HG02970 (cell line): ENCODE data around the gene SETBP1.
A peak's percentile ranks its signal among the peaks of the same experiment; 100 is the strongest.

Experiments
- ATAC-seq: cut with Tn5 transposase; IDR thresholded peaks from one replicate; pipeline ENCODE4 v1.9.1; 2021; ENCODE audit warnings: mild to moderate bottlenecking, moderate library complexity, moderate number of reproducible peaks; ENCODE audit not compliant: unreplicated experiment, low FRiP score

SETBP1 gene

DNA sequence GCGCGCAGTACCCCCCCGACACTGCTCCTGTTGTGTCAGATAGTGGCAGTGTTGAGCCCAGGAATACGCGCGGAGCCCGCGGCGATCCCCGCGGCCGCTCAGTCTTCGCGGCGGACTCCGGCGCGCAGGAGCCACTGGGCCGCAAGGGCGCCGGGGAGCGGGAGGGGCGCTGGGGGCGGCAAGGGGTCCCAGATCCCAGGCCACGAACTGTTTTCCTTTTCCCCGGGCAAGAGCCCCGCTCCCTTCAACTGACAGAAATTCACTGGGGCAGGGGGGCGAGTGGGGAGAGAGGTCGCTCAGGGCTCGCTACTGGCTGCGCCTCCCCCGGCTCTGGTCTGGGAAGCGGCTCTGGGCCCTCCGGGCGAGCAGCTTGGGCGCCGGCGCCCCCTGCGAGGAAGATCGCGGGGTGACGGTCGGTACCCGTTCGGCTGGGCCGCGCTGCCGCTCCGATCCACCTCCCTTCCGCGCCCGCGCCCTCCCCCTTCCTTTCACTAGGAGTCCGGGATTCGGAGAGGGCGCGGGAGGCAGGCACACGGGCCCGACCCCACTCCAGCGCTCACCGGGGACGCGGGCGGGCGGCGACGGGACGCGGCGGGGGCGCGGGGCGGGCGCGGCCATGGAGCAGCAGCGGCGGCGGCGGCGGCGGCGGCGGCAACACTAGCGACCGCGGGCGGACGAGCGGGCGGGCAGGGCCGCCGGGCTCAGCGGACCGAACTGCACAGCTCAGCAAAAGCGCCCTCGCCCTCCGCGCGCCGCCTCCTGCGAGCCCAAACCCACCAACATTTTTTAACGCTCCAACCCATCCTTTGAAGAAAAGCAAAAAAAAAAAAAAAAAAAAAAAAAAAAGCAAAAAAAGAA is 1.4 kb upstream of the SETBP1 start:
- ATAC-seq, result peak; percentile 87

DNA sequence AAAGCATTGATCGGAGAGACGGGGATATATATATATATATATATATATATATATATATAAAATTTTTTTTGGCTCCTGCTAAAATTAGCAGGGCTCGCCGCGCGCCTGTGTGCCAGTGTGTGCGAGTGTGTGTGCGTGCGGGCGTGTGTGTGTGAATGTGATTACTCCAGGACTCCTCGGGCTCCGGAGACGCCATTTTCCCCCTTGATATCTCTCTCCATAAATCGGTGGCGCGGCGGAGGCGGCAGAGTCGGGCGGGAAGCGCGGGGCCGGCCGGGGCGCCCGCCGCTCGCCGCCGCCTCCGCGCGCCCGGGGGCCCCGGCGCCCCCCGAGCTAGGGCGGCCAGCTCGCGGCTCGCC is 795 bp upstream of the SETBP1 start:
- ATAC-seq, result no peak

DNA sequence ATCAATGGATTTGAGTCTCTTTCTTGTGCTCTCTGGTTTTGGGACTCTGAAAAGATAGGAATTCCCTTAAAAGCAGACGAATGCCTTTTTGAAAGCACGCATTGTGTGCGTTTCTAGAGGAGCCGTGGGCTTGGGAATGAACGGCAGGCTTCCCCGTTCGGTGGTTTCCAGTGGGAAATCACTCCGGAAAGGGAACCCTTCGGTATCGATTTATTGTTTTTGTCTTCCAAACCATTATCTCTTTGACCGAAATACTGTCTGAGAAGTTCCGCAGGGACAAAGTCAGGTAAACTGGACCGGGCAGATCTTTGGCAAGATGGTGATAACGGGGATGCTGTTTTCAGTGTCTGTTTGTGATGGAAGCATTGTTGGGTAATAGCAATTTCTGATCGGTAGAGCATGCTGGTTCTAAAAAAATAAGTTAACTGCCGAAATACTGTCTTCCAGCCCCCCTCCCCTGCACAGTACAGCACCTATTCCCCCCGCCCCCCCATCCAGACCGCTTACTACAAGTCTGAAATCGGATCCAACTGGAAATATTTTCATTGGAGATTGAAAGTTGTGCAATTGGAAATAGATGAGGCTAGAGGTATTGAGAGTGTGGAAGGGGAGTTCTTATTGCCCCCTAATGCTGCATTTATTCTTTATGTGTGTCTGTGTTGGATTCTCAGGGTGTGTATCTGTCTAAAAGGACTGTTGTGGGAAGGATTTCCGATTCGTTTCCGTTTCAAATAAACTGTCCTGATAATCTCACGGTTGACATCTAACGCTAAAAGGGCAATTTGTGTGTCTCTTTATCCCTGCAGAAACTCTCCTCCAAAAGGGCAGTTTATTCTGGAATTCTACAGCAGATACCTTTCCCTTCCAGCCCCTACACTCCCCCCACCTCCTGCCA is 635 bp downstream of the SETBP1 start:
- ATAC-seq, result no peak

DNA sequence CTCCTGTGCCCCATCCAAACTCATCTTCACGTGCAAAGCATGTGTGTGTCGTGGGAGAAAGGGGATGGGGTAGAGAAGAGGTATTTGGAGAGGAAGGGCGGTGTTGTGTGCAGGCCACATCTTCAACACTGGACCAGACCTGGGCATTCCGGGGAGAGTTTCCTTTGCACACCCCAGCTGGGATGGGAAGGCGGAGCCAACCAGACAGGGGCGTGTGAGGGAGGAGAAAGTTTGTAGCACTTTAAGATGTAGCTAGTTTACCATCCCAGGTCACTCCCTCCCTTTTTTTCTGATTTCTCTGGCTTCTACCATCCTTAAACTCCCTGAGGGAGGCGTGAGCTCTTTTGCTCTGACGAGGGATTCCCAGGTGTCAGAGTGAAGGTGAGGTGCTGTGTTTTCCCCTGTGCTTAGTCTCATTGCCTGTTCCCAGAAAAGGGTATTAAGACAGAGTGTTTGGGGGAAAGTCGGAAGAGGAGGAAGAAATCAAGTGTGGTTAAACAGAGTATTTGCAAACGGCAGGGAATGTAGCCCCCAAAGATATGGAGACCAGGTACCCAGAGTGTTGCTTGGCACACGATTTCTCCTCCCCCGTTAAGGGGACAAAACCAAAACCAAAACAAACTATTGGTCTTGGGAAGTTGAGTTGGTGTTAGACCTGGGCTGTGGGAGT is 1.6 kb downstream of the SETBP1 start:
- no peak for ATAC-seq

DNA sequence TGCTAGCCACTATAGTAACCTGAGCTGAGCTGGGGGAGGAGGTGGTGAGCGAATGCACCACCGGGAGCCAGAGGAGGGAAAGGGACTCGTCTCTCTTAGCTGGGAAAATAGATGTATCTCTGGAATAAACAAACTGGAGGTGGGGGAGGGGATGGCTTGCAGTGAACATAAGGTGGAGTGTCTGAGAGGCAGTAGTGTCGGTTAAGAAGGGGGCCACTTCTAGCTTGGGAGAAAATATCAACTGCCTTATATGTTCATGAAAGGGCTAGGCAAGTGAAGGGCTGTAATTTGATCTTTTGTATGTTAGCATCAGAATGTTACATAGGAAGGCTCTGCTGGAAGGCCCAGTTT is 2.2 kb downstream of the SETBP1 start:
- ATAC-seq, result no peak

DNA sequence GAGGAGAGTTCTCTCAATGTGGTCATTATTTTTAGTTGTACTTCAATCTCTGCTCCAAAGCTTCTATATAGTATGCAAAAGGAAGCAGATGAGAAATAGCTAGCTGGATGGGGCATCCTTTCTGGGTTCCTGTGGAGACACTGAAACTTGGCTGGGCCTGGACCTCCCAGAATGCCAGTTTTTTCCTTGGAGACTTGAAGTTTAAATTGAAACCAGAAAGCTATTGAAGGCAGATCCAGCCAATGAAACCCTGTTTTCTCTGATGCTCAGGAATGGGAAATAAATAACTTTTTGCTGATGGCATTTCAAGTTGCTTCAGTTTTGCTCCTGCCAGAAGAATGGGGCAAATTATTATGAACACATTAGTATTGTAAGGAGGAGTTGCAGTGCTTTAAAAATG is 2.9 kb downstream of the SETBP1 start:
- no peak for ATAC-seq

DNA sequence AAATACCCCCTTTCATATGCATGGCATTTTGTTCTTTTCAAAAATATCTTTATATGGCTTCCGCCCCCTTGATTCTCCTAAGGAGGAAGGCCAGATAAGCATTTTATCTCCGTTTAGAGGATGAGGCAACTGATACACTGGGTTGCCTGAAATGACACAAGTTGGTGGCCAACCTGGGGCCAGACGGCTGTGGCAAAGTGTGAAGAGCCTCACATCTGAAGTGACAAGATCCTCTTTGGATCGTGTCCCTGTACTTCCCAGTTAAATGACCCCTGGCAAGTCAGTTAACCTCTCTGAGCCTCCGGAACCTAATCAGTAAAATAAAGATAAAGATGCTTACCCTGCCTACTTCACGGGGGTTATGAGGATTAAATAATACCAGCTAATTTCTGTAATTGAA is 4.6 kb downstream of the SETBP1 start:
- no peak for ATAC-seq

DNA sequence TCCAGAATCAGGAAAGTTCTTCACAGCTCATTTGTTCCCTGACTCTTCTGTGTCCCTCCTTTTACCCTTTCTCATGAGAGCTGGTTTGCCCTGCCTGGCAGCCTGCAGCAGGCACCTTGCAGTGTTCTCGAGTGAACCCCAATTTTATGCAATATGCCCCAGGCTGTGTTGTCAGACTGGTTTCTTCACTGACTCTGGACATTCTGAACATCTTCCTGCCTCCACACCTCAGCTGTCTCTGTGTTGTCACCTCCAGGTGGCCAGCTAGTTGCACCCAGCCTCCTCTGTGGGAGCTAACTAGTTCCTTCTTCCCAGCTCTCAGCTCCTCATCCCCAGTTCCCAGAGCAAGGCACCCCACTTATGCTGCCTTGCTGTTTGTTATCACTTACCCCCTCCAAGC is 5.5 kb downstream of the SETBP1 start:
- ATAC-seq, result no peak

DNA sequence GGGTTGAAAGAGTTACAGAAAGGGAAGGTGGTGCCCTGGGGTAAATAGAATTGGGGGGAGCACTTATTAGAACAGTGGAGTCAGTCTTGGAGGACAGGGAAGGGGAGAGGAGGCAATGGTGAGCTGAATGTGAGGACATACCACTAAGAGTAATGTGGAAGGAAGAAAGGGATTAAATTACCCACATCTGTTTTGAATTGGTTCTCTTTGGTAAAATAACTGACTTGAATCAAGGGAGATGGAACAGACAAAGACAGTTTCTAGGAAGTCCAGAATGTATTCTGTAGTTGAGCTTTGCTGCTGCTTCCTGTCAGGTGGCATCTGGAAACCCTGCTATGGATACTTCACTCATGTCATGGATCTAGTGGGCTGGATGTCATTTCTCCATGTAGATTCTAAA is 6.7 kb downstream of the SETBP1 start:
- ATAC-seq, result no peak

DNA sequence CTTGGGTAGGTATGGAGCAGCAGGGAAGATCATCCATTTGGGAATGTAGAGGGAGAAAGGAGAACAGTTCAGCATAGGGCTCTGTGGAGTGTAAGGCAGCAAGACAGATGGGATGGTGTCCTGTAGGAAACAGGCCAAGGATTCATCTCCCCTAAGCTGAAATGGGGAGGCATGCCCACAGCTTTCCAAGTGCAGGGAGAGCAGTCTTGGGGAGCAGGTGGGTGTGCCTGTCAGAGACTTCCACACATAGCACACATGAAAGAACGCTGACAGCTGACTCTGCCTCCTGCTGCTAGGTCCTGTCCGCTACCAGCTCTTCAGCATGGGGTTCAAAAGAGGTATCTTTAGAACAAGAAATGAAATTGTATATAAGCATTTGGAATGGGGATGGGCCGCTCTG is 9.0 kb downstream of the SETBP1 start:
- no peak for ATAC-seq

DNA sequence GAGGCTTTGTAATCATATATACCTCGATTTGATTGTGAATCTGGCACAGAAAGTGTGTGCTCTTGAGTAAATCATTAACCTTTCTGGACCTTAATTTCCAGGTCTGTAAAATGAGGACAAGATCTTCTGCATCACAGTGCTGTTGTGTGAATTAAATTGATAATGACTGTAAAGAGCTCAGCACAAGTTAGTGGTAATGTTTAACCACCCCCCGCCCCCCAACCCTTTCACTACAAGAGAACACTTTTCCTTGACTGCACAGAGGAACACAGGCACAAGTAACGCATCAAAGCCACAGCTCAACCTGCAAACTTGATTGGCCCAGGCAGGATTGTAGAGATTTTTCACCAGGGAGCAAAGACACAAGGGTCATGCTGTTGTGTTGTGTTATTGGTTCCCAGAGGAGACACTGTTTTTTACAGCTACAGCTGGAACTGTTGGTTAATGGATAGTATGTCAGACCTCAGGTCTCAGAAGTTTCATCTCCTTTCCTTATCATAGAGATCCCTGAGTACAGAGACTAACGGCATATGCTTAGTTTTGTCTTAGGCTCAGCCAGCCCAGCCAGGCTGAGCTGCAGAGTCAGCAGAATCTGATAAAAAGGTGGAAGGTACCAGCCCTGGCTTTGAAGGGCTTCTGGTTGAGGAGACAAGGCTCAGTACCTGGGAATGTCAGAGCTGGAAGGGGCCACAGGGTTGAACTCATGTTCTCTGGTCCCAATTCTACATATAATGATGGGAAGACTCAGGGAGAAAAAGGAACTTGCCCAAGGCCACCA is 10.6 kb downstream of the SETBP1 start:
- no peak for ATAC-seq

DNA sequence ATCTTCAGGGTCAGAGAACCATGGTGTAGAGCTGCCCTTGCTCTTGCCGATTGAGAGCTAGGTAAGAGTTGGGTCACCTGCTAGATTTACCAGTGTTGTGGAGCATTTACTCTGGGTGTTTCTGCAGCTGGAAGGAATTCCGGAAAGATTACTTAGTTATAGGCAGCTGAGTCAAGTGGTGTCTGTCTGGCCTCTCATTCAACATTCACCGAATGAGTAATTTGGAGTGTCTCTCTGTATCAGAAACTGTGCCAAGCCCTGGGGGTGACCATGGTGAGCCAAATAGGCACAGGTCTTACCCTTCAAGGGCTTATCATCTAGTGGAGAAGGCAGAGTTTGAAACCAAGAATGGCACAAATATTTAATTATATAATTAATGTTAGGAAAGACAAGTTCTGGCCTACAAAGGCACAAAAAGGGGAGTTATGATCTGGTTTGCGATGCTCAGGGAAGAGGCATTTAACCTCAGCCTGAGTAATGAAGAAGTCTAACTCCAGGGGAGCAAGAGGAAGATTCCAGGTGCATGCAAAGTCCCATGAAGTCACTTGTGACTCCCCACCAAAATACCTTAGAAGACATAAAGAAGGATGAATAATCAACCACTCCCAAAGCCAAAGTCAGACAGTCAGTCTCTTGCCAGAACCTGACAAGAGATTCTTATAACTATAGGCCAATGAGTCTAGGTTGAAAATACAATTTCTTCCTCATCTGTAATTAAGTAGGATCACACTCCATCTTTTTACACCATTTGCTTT is 12.5 kb downstream of the SETBP1 start:
- no peak for ATAC-seq

DNA sequence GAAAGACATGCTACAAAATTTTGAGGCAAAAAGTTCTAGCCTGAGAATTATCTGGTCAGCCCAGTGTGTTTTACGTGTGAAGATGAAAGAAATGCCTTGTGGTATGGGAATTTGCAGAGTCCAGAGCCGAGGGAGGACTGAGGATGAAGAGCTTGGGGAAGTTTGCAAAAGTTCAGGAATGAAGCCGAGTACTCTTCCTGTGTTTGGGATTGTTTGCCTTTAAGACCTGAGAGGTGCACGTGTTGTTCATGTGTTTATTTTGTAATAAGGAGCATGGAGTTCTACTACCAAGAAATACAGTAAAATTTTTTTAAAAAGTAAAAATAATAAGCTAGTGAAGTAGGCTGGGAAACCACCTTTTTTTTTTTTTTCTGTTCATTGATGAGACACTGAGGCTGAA is 14.8 kb downstream of the SETBP1 start:
- ATAC-seq, result no peak

DNA sequence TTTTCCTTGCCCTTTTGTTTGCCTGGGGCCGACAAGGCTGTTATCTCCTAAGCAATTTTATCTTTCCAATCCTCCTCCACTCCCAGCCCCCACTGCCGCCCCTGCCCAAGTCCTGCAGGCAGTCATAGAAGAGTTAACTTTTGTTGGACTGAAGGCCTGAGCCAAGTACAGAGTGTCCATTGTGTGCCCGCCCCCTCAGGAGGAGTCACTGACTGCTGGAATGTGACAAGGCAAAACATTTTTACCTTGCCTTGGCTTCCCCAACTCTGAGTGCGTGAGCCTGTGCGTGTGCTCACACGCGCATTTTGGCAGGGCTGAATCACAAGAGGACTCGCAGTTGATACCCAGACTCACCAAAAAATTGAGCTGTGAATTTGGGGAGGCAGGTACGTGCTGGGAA is 16.2 kb downstream of the SETBP1 start:
- no peak for ATAC-seq

DNA sequence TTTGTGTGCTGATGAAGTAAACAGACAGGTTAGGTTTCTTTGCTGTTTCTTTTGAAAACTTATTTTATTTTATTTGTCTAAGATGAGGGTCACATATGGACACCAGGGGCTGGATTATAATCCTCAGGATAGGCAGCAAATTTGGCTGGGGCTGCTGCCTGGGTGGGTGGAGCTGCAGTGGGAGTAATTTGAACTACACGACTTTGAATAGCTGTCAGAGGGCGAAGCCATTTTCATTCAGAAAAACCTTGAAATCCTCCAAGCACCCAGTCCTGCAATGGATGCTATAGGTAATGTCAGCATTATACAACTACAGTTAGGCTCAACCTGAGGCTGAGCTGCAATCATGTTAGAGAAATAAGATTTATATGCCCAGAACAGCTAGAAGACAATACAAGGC is 16.6 kb downstream of the SETBP1 start:
- no peak for ATAC-seq

DNA sequence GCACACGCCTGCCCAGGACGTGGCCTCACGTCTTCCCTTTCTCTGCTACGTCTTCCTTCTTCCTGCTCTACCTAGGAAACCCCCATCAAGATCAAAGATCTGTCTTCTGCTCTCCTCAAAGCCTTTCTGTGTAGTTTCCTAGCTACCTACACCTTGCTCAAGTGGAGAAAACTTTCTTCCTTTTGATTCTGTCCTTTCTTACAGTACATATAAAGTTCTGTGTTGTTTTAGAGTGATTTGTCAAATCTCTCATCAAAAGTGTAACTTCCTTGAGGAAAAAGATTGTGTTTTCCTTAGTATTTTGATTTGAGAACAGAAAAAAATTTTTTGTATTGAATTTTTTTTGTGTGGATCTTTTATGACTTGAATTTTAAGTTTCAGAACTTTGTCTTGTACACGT is 17.8 kb downstream of the SETBP1 start:
- ATAC-seq, result no peak

DNA sequence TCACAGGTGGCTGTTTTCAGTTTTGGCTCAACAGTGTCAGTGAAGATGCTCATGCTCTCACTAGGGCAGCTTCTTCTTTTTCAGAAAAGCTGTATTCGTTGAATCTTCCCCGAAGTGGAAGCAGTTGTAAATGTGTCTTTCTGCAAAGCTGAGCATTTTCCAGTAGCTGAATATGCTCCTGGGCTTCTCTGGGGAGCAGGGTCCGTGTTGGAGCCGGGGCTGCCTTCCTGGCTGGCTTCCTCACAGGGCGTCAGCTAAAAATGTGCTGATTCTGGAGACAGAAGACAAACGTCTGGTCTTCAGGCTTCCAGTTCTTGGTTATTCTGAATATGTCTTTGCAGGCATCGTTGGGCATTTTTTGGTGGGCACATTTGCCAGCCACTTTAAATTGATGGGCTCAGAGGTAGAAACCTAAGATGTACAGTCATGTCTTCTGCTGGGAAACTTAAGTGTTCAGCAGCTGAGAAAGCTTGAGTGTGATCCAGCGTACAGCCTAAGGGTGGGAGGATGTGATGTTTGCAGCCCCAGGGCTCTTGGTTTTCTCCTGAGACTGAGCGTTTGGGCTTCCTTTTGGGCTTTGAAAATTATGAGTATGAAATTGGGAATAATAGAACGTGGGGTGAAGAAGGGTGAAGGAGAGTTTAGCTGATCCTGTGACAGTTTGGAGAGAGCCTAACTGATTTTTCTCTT is 19.0 kb downstream of the SETBP1 start:
- ATAC-seq, result no peak

DNA sequence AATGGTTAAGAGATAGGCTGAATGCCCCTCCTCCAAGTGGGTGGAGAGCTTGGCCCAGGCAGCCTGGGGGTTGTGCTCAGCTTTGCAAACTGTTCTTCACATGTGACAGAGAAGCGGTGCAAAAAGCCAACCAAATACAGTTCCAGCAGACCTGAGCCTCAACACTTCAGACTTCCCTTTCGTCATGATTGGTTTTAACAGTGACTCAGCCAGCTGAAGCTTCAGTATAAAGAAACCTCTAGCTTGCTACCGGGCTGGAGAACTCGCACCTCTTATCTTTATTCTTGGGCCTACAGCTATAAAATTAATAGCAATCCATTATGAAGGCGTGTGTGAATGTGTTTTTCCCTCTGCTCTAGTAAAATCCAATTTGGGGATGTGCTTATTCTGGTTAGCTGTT is 20.0 kb downstream of the SETBP1 start:
- ATAC-seq, result no peak

DNA sequence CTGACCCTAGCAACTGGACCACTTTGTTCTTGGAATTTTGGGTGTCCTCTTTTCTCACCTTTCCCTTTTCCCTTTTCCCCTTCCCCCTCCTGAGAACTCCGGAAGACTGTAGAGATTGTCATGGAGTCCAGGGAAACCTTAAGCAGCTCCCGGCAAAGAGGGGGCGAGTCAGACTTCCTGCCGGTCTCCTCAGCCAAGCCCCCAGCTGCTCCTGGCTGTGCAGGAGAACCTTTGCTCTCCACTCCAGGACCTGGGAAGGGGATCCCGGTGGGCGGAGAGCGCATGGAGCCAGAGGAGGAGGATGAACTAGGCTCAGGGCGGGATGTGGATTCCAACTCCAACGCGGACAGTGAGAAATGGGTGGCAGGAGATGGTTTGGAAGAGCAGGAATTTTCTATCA is 20.5 kb downstream of the SETBP1 start:
- no peak for ATAC-seq
